ENCODE measurements around the gene SPOCK3.

- no peak for TF ChIP-seq CTCF (IDR thresholded peaks at IDR 0.05)
- TF ChIP-seq POLR2A (IDR thresholded peaks at IDR 0.05), result no peak
Measured at GRCh38 chr4:166972071-166972470, 262.2 kb downstream of the SPOCK3 start.
